Loucy (cell line): ENCODE results near the gene VIPR2.

ENCODE experiments used
- H2AFZ ChIP-seq: fragments of 200-600 bp; sonication (generic); 2 replicates; pipeline ENCODE4 v1.6.0; 2016; ENCODE audit warnings: antibody characterized with exemption, mild to moderate bottlenecking, low read length, moderate library complexity
- H3F3A ChIP-seq: fragments of 200-600 bp; 2 replicates; pipeline ENCODE4 v1.6.0; 2016; ENCODE audit warnings: antibody characterized with exemption, low read depth, mild to moderate bottlenecking
- H3K27me3 ChIP-seq: fragments of 200-600 bp; sonication (generic); 2 replicates; pipeline ENCODE4 v1.6.1; 2014; ENCODE audit warnings: low read length, mild to moderate bottlenecking; ENCODE audit not compliant: insufficient read depth, poor library complexity, severe bottlenecking
- H3K36me3 ChIP-seq: fragments of 200-600 bp; sonication (generic); 2 replicates; pipeline ENCODE4 v1.6.1; 2016; ENCODE audit warnings: low read length; ENCODE audit not compliant: insufficient read depth
- H3K4me1 ChIP-seq: fragments of 200-600 bp; sonication (generic); 2 replicates; pipeline ENCODE4 v1.5.1; 2014; ENCODE audit warnings: low read length, mild to moderate bottlenecking; ENCODE audit not compliant: insufficient read depth, poor library complexity, severe bottlenecking
- H3K4me2 ChIP-seq: fragments of 200-600 bp; sonication (generic); 2 replicates; pipeline ENCODE4 v1.6.0; 2014; ENCODE audit warnings: antibody characterized with exemption, low read length, low read depth, mild to moderate bottlenecking; ENCODE audit not compliant: poor library complexity, severe bottlenecking
- H3K4me3 ChIP-seq: fragments of 200-600 bp; sonication (generic); 2 replicates; pipeline ENCODE4 v1.5.1; 2014; ENCODE audit warnings: low read length, mild to moderate bottlenecking, mixed read lengths; ENCODE audit not compliant: poor library complexity, severe bottlenecking
- H3K79me2 ChIP-seq: fragments of 200-600 bp; sonication (generic); 2 replicates; pipeline ENCODE4 v1.6.1; 2014; ENCODE audit warnings: low read length; ENCODE audit not compliant: insufficient read depth
- H3K9ac ChIP-seq: fragments of 200-600 bp; sonication (generic); 2 replicates; pipeline ENCODE4 v1.6.0; 2014; ENCODE audit warnings: mild to moderate bottlenecking, low read depth, low read length, moderate library complexity; ENCODE audit not compliant: poor library complexity, severe bottlenecking
- H3K9me2 ChIP-seq: fragments of 200-600 bp; sonication (generic); replicated peaks from 2 replicates; pipeline ENCODE4 v1.6.1; 2016; ENCODE audit warnings: low read depth, low read length, mixed read lengths
- H3K9me3 ChIP-seq: fragments of 200-600 bp; sonication (generic); 2 replicates; pipeline ENCODE4 v1.6.1; 2014; ENCODE audit warnings: mild to moderate bottlenecking, antibody characterized with exemption, low read length, low read depth; ENCODE audit not compliant: insufficient read depth
- H4K20me1 ChIP-seq: fragments of 200-600 bp; sonication (generic); 2 replicates; pipeline ENCODE4 v1.6.0; 2014; ENCODE audit warnings: antibody characterized with exemption, low read length, mild to moderate bottlenecking; ENCODE audit not compliant: insufficient read depth, poor library complexity, severe bottlenecking
- EZH2phosphoT487 ChIP-seq: fragments of 200-600 bp; IDR thresholded peaks from 2 replicates; pipeline ENCODE4 v1.6.1; 2018; ENCODE audit warnings: antibody characterized with exemption, mild to moderate bottlenecking, moderate library complexity, borderline replicate concordance
- TF ChIP-seq, protein P1 (sequence below): fragments of 200-600 bp; sonication (generic); conservative IDR thresholded peaks from 2 replicates; pipeline ENCODE4 v1.5.1; 2014; ENCODE audit warnings: mild to moderate bottlenecking, antibody characterized with exemption, low read length

Gene VIPR2

DNA sequence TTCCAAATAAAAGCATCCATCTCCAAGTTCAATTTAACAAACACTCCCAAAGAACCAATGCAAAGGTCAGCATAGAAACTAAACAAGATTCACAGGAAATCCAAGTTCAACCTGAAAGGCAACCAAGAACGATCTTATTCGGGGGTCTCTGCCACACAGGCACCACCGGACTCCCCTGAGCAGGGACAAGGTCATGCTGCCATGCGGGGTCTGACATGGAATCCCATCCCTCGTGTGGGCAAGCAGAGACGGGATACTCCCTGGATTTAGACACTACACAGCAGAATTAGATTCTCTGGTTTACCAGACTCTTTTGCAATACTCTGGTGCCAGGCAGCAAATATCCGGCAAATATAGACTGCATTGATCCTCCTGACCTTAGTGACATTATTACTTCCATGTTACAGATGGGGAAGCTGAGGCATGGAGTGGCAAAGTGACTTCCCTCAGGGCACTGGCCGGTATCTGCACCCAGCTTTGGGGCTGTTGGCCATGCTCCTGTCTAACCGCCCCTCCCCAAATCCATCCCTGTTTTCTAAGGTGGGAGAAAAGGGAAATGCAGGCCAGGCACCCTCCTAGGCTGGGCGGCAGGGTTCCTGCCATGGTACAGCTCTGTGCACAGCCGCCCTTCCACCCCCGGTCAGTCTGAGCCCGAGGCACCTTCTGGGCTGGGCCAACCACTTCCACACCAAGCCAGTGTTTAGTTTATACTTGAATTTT lies 111.8 kb downstream of the VIPR2 start:
- TF ChIP-seq, protein P1, sequence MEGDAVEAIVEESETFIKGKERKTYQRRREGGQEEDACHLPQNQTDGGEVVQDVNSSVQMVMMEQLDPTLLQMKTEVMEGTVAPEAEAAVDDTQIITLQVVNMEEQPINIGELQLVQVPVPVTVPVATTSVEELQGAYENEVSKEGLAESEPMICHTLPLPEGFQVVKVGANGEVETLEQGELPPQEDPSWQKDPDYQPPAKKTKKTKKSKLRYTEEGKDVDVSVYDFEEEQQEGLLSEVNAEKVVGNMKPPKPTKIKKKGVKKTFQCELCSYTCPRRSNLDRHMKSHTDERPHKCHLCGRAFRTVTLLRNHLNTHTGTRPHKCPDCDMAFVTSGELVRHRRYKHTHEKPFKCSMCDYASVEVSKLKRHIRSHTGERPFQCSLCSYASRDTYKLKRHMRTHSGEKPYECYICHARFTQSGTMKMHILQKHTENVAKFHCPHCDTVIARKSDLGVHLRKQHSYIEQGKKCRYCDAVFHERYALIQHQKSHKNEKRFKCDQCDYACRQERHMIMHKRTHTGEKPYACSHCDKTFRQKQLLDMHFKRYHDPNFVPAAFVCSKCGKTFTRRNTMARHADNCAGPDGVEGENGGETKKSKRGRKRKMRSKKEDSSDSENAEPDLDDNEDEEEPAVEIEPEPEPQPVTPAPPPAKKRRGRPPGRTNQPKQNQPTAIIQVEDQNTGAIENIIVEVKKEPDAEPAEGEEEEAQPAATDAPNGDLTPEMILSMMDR, result no peak
- no peak for TF ChIP-seq EZH2phosphoT487
- H3K36me3 ChIP-seq, result no peaks in the 10 kb centered on the region
- peaks cover 18% of the 10 kb centered on the region; the same call in 1 of the 2 replicates for H3K9me3 ChIP-seq
- H3K4me3 ChIP-seq, result no peak overlapping the region
- H3K9me2 ChIP-seq, result no peaks in the 10 kb centered on the region
- H2AFZ ChIP-seq, result no peak overlapping the region
- no peaks in the 10 kb centered on the region for H3K4me1 ChIP-seq
- no peaks in the 10 kb centered on the region for H3K27me3 ChIP-seq
- no peak overlapping the region for H3K9ac ChIP-seq
- H3K4me2 ChIP-seq, result no peak overlapping the region
- no peaks in the 10 kb centered on the region for H3K79me2 ChIP-seq
- no peaks in the 10 kb centered on the region for H3F3A ChIP-seq
- H4K20me1 ChIP-seq, result no peaks in the 10 kb centered on the region

DNA sequence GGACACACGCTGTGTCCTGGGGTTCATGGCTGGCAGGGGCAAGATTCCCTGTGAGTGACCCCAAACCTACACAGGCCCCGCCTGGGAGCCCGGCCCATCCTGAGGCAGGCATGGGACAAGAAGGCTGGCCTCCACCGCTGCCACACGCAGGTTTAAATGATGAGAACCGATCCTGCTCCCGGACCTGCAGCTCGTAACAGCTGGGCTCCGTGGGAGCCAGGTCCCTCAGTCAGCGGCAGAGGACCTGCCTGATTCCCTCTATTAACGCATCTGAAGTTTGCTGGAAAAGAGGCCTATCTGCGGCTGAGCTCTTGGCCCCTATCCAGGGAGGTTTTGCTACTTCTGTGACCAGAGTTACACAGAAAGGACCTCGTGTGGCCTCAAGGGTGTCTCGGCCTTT lies 112.3 kb downstream of the VIPR2 start:
- Histone ChIP-seq H3K9ac (no peak overlapping the region), H3K9me2 (no peaks in the 10 kb centered on the region), H3K27me3 (no peaks in the 10 kb centered on the region), H3K79me2 (no peaks in the 10 kb centered on the region), H2AFZ (no peak overlapping the region), H3F3A (no peaks in the 10 kb centered on the region), H3K9me3 (peaks cover 18% of the 10 kb centered on the region; the same call in 1 of the 2 replicates), H3K4me3 (no peak overlapping the region), H4K20me1 (no peaks in the 10 kb centered on the region), H3K36me3 (no peaks in the 10 kb centered on the region), H3K4me1 (no peaks in the 10 kb centered on the region), H3K4me2 (no peak overlapping the region)
- no peak for TF ChIP-seq EZH2phosphoT487
- TF ChIP-seq, protein P1, result no peak

DNA sequence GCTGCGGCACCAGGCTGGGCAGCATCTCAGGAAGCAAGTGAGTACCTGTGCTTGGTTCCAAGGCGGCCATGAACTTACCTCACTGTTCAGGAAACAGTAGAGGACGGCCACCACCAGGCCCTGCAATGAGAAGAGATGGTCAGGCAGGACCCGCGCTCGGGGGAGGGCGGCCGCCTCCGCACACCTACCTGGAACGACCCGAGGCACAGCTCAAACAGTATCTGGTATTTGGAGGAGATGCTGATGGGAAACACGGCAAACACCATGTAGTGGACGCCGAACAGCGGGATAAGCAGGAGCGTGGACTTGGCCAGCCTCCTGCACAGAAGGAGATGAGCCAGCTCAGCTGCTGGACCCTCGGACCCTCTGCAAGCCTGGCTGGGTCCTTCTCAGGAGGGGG lies 112.9 kb downstream of the VIPR2 start:
- Histone ChIP-seq H3K4me2 (no peak overlapping the region), H3K4me3 (no peak overlapping the region), H3K27me3 (no peaks in the 10 kb centered on the region), H4K20me1 (no peaks in the 10 kb centered on the region), H3K9me3 (peaks cover 16% of the 10 kb centered on the region; the same call in 1 of the 2 replicates), H3F3A (no peaks in the 10 kb centered on the region), H3K9ac (no peak overlapping the region), H3K79me2 (no peaks in the 10 kb centered on the region), H3K36me3 (no peaks in the 10 kb centered on the region), H3K9me2 (no peaks in the 10 kb centered on the region), H3K4me1 (no peaks in the 10 kb centered on the region), H2AFZ (no peak overlapping the region)
- TF ChIP-seq, protein P1, result no peak
- TF ChIP-seq EZH2phosphoT487, result no peak
